Loucy (cell line): ENCODE measurements around the gene GRHL3.

Experiments used
- H2AFZ ChIP-seq: fragments of 200-600 bp; sonication (generic); 2 replicates; pipeline ENCODE4 v1.6.0; 2016; ENCODE audit warnings: antibody characterized with exemption, mild to moderate bottlenecking, low read length, moderate library complexity
- H3F3A ChIP-seq: fragments of 200-600 bp; 2 replicates; pipeline ENCODE4 v1.6.0; 2016; ENCODE audit warnings: antibody characterized with exemption, low read depth, mild to moderate bottlenecking
- H3K27me3 ChIP-seq: fragments of 200-600 bp; sonication (generic); 2 replicates; pipeline ENCODE4 v1.6.1; 2014; ENCODE audit warnings: low read length, mild to moderate bottlenecking; ENCODE audit not compliant: insufficient read depth, poor library complexity, severe bottlenecking
- H3K36me3 ChIP-seq: fragments of 200-600 bp; sonication (generic); 2 replicates; pipeline ENCODE4 v1.6.1; 2016; ENCODE audit warnings: low read length; ENCODE audit not compliant: insufficient read depth
- H3K4me1 ChIP-seq: fragments of 200-600 bp; sonication (generic); 2 replicates; pipeline ENCODE4 v1.5.1; 2014; ENCODE audit warnings: low read length, mild to moderate bottlenecking; ENCODE audit not compliant: insufficient read depth, poor library complexity, severe bottlenecking
- H3K4me2 ChIP-seq: fragments of 200-600 bp; sonication (generic); 2 replicates; pipeline ENCODE4 v1.6.0; 2014; ENCODE audit warnings: antibody characterized with exemption, low read length, low read depth, mild to moderate bottlenecking; ENCODE audit not compliant: poor library complexity, severe bottlenecking
- H3K4me3 ChIP-seq: fragments of 200-600 bp; sonication (generic); 2 replicates; pipeline ENCODE4 v1.5.1; 2014; ENCODE audit warnings: low read length, mild to moderate bottlenecking, mixed read lengths; ENCODE audit not compliant: poor library complexity, severe bottlenecking
- H3K79me2 ChIP-seq: fragments of 200-600 bp; sonication (generic); 2 replicates; pipeline ENCODE4 v1.6.1; 2014; ENCODE audit warnings: low read length; ENCODE audit not compliant: insufficient read depth
- H3K9ac ChIP-seq: fragments of 200-600 bp; sonication (generic); 2 replicates; pipeline ENCODE4 v1.6.0; 2014; ENCODE audit warnings: mild to moderate bottlenecking, low read depth, low read length, moderate library complexity; ENCODE audit not compliant: poor library complexity, severe bottlenecking
- H3K9me2 ChIP-seq: fragments of 200-600 bp; sonication (generic); replicated peaks from 2 replicates; pipeline ENCODE4 v1.6.1; 2016; ENCODE audit warnings: low read depth, low read length, mixed read lengths
- H3K9me3 ChIP-seq: fragments of 200-600 bp; sonication (generic); 2 replicates; pipeline ENCODE4 v1.6.1; 2014; ENCODE audit warnings: mild to moderate bottlenecking, antibody characterized with exemption, low read length, low read depth; ENCODE audit not compliant: insufficient read depth
- H4K20me1 ChIP-seq: fragments of 200-600 bp; sonication (generic); 2 replicates; pipeline ENCODE4 v1.6.0; 2014; ENCODE audit warnings: antibody characterized with exemption, low read length, mild to moderate bottlenecking; ENCODE audit not compliant: insufficient read depth, poor library complexity, severe bottlenecking
- CTCF ChIP-seq: fragments of 200-600 bp; sonication (generic); conservative IDR thresholded peaks from 2 replicates; pipeline ENCODE4 v1.5.1; 2014; ENCODE audit warnings: mild to moderate bottlenecking, antibody characterized with exemption, low read length
- EZH2phosphoT487 ChIP-seq: fragments of 200-600 bp; IDR thresholded peaks from 2 replicates; pipeline ENCODE4 v1.6.1; 2018; ENCODE audit warnings: antibody characterized with exemption, mild to moderate bottlenecking, moderate library complexity, borderline replicate concordance

Gene GRHL3

GRCh38 chr1:24363994-24364393 is 44.8 kb downstream of the GRHL3 start:
- H4K20me1 ChIP-seq, result no peaks in the 10 kb centered on the region
- H3F3A ChIP-seq, result no peaks in the 10 kb centered on the region
- H3K9me3 ChIP-seq, result no peaks in the 10 kb centered on the region
- H3K27me3 ChIP-seq, result no peaks in the 10 kb centered on the region
- no peaks in the 10 kb centered on the region for H3K79me2 ChIP-seq
- no peak overlapping the region for H3K9ac ChIP-seq
- H2AFZ ChIP-seq, result no peak overlapping the region
- H3K4me1 ChIP-seq, result peaks cover 3% of the 10 kb centered on the region
- no peak overlapping the region for H3K4me2 ChIP-seq
- no peak overlapping the region for H3K4me3 ChIP-seq
- no peaks in the 10 kb centered on the region for H3K9me2 ChIP-seq
- no peaks in the 10 kb centered on the region for H3K36me3 ChIP-seq
- no peak for TF ChIP-seq CTCF
- TF ChIP-seq EZH2phosphoT487, result no peak

GRCh38 chr1:24364605-24364974 is 45.4 kb downstream of the GRHL3 start:
- Histone ChIP-seq H3K27me3 (no peaks in the 10 kb centered on the region), H3K4me3 (no peak overlapping the region), H2AFZ (no peak overlapping the region), H3K4me2 (no peak overlapping the region), H4K20me1 (no peaks in the 10 kb centered on the region), H3K79me2 (no peaks in the 10 kb centered on the region), H3K9me2 (no peaks in the 10 kb centered on the region), H3K36me3 (no peaks in the 10 kb centered on the region), H3K9me3 (no peaks in the 10 kb centered on the region), H3F3A (no peaks in the 10 kb centered on the region), H3K9ac (no peak overlapping the region), H3K4me1 (no peaks in the 10 kb centered on the region)
- no peak for TF ChIP-seq CTCF
- no peak for TF ChIP-seq EZH2phosphoT487

DNA sequence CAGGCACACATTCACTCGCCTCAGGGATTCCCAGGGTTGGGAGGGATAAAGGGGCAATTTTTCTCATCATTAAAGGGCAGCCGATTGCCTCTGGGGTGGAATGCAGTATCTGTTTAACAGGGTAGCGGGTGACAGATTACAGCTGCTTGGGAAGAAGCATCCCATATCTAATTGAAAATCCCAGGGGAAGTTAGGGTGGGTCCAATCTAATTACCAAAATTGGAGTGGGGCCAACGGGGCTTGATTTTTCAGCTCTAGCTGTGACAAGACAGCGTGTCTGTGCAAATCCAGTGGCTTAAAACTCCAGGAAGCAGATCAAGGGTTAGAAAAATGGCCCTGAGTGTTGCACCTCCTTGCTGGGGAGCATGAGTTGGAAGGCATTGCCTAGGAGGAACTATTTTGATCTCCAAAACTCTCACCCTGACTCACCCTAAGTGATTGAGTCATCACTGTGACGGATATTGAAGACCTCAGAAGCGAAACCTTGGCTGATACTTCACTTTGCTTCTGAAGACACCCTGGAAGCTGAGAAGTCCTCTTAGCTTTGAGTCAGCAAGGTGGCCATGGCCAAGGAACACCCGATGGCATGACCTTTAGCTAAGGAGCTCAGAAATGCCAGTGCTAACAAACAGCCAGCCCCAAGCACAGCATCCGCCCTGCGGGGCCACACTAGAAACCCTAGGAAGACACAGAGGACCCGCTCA is 46.0 kb downstream of the GRHL3 start:
- Histone ChIP-seq H3K79me2 (no peaks in the 10 kb centered on the region), H3K4me3 (no peak overlapping the region), H3K9me3 (no peaks in the 10 kb centered on the region), H3K9me2 (no peaks in the 10 kb centered on the region), H2AFZ (no peak overlapping the region), H3K36me3 (no peaks in the 10 kb centered on the region), H3K9ac (no peak overlapping the region), H4K20me1 (no peaks in the 10 kb centered on the region), H3K27me3 (no peaks in the 10 kb centered on the region), H3K4me1 (no peaks in the 10 kb centered on the region), H3K4me2 (no peak overlapping the region), H3F3A (no peaks in the 10 kb centered on the region)
- TF ChIP-seq EZH2phosphoT487 (no peak), CTCF (no peak)
